Measurements from ENCODE around the gene GRID1. TPM values are rescaled to one million over a fixed set of nuclear protein-coding genes. Genes with fewer than 3 reads are reported as not detected.

GRID1 gene
- total RNA-seq, 1 experiment from 2014 or later: 5.6 TPM

DNA sequence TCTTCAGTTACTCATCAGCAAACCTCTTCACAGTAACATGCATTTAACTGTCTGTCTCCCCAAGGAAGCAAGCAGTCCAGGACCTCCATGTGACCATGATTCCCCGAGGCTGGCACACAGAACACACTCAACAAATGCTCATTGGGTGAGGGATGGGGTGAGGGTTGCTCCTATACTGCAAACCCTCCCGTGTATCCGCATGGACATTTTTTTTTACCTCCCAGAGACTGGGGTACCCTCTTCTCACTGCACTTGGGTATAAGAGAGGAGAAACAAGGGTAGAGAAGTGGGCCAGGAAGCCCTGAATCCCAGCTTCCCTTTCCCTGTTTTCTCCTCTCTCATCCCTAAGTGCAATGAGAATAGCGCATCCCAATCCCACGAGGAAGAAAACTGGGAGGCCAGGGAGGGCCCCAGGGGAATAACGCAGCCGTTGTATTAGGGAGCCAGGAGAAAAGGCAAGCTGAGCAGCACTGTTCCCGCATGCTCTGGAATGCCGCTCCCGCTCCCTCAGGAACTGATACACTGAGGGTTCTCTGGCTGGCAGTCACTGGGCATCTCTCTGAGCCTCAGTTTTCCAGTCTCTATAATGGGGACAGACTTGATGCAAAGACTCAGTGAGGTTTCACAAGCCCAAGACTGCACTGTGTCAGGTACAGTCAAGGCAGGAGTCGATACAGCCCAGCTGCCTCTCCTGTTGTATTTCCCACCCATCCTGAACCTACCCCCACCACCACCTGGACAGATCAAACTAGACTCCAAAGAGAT lies 134.6 kb downstream of the GRID1 start:
- Histone ChIP-seq H4K20me1 (ENCODE audit: insufficient read depth) (no peaks in the 10 kb centered on the region), H2AFZ (ENCODE audit: low read depth, low read length, poor library complexity, severe bottlenecking) (no peak overlapping the region), H3K4me1 (ENCODE audit: control insufficient read depth in 1 of 2, insufficient read depth in 2 of 2, low read length in 2 of 2) (peaks cover 0 to 7% of the 10 kb centered on the region in 2 experiments; a peak in 1 of 4 replicates), H3K9ac (ENCODE audit: low read length) (no peak overlapping the region), H3K9me3 (ENCODE audit: control insufficient read depth in 1 of 2, insufficient read depth in 1 of 2, low read depth in 1 of 2, low read length in 2 of 2) (no peaks in the 10 kb centered on the region), H3K27ac (ENCODE audit: low read depth, low read length) (no peak overlapping the region), H3K27me3 (ENCODE audit: insufficient read depth, low read length) (no peaks in the 10 kb centered on the region), H3K4me3 (replicated peaks in 1 of 2; ENCODE audit: low read depth in 1 of 2, low read length in 2 of 2) (no peak overlapping the region), H3K4me2 (ENCODE audit: low read length) (no peak overlapping the region), H3K36me3 (ENCODE audit: control insufficient read depth in 1 of 2, insufficient read depth in 2 of 2, low read length in 2 of 2) (no peaks in the 10 kb centered on the region), H3K79me2 (ENCODE audit: insufficient read depth, low read length) (no peaks in the 10 kb centered on the region), H3K9me2 (ENCODE audit: insufficient read depth) (no peaks in the 10 kb centered on the region)
- intact Hi-C loops (cut with micrococcal nuclease): no loop called here
- no TSS peak for BruUV-seq (replicated peaks)
- CTCF ChIA-PET: no interaction called here
- no peak for TF ChIP-seq CBX3 (IDR thresholded peaks at IDR 0.05; ENCODE audit: low read depth)
- TF ChIP-seq EGR1 (IDR thresholded peaks at IDR 0.05; ENCODE audit: low read depth): no peak
- no peak for TF ChIP-seq SIN3A (IDR thresholded peaks at IDR 0.05; ENCODE audit: low read depth)
- no peak for TF ChIP-seq EZH2phosphoT487 (IDR thresholded peaks at IDR 0.05; ENCODE audit: borderline replicate concordance)
- no peak for TF ChIP-seq ZFX (IDR thresholded peaks at IDR 0.05)
- TF ChIP-seq SRF (IDR thresholded peaks at IDR 0.05; ENCODE audit: low read depth): no peak
- TF ChIP-seq, protein P1, sequence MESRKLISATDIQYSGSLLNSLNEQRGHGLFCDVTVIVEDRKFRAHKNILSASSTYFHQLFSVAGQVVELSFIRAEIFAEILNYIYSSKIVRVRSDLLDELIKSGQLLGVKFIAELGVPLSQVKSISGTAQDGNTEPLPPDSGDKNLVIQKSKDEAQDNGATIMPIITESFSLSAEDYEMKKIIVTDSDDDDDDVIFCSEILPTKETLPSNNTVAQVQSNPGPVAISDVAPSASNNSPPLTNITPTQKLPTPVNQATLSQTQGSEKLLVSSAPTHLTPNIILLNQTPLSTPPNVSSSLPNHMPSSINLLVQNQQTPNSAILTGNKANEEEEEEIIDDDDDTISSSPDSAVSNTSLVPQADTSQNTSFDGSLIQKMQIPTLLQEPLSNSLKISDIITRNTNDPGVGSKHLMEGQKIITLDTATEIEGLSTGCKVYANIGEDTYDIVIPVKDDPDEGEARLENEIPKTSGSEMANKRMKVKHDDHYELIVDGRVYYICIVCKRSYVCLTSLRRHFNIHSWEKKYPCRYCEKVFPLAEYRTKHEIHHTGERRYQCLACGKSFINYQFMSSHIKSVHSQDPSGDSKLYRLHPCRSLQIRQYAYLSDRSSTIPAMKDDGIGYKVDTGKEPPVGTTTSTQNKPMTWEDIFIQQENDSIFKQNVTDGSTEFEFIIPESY (IDR thresholded peaks at IDR 0.05; ENCODE audit: extremely low read depth, insufficient replicate concordance, low read length): no peak
- TF ChIP-seq ZNF274 (IDR thresholded peaks at IDR 0.05; ENCODE audit: low read depth, low read length): no peak
- TF ChIP-seq CEBPB (IDR thresholded peaks at IDR 0.05; ENCODE audit: low read depth): no peak
- no peak for TF ChIP-seq EZH2 (IDR thresholded peaks at IDR 0.05)
- TF ChIP-seq RAD21 (IDR thresholded peaks at IDR 0.05; ENCODE audit: low read depth): no peak
- no peak for TF ChIP-seq MAX (IDR thresholded peaks at IDR 0.05)
- TF ChIP-seq CTCF (IDR thresholded peaks at IDR 0.05 in 2 of 3, conservative IDR thresholded peaks at IDR 0.05 in 1 of 3; ENCODE audit: borderline replicate concordance in 1 of 3, insufficient read depth in 1 of 3, low read depth in 2 of 3, low read length in 2 of 3): no peak
- no peak for TF ChIP-seq JUND (IDR thresholded peaks at IDR 0.05)
- TF ChIP-seq REST (IDR thresholded peaks at IDR 0.05; ENCODE audit: low read depth): no peak
- no peak for TF ChIP-seq POLR2AphosphoS5 (IDR thresholded peaks at IDR 0.05; ENCODE audit: low read depth, low read length)
- no peak for TF ChIP-seq FOSL1 (IDR thresholded peaks at IDR 0.05; ENCODE audit: low read depth)
- no peak for TF ChIP-seq SP1 (IDR thresholded peaks at IDR 0.05; ENCODE audit: low read depth)
- TF ChIP-seq POLR2A (IDR thresholded peaks at IDR 0.05; ENCODE audit: borderline replicate concordance, extremely low read depth, insufficient read depth, insufficient read length): no peak
- POLR2A ChIA-PET: no interaction called here
- no peak for DNase-seq (ENCODE audit: low read depth, low spot score)
- RAD21 ChIA-PET (ENCODE audit: low non-redundant PET in 1 of 2, low total read pairs in 2 of 2, uncharacterized antibody in 2 of 2, unreplicated experiment in 2 of 2): no interaction called here
- ATAC-seq: no peak

Measured in HCT116 (cell line).